Stomach smooth muscle (tissue), 2 donors: Measurements from ENCODE around the gene CEP112.
"Not testable (repeated sequence)": the region's sequence is repeated elsewhere in the genome, so short reads cannot be mapped to it uniquely, and the experiment has no call there.

Experiments
- H3K27ac ChIP-seq: one replicate; pipeline ENCODE4 v1.7.0; 2013; ENCODE audit warnings: mild to moderate bottlenecking, low read length, inconsistent platforms
- H3K27me3 ChIP-seq, 2 donors: one replicate each; pipeline ENCODE4 v1.7.0; 2013; ENCODE audit warnings: low read length in 2 of 2; ENCODE audit not compliant: insufficient read depth in 2 of 2, control insufficient read depth in 1 of 2
- H3K36me3 ChIP-seq, 2 donors: one replicate each; pipeline ENCODE4 v1.7.0; 2013; ENCODE audit warnings: low read length in 2 of 2; ENCODE audit not compliant: control insufficient read depth in 2 of 2, insufficient read depth in 2 of 2
- H3K4me1 ChIP-seq: one replicate; pipeline ENCODE4 v1.7.0; 2013; ENCODE audit warnings: low read length; ENCODE audit not compliant: control insufficient read depth, insufficient read depth
- H3K4me3 ChIP-seq, 2 donors: one replicate each; pipeline ENCODE4 v1.7.0; 2013; ENCODE audit warnings: low read length in 2 of 2
- H3K9ac ChIP-seq, 2 donors: one replicate each; pipeline ENCODE4 v1.7.0; 2013; ENCODE audit warnings: low read length in 2 of 2, mild to moderate bottlenecking in 1 of 2
- H3K9me3 ChIP-seq, 2 donors: one replicate each; pipeline ENCODE4 v1.7.0; 2013; ENCODE audit warnings: low read length in 2 of 2; ENCODE audit not compliant: control insufficient read depth in 2 of 2
- donor health status: healthy.
- donor health status: Pancreatic carcinoma.

CEP112 gene

DNA sequence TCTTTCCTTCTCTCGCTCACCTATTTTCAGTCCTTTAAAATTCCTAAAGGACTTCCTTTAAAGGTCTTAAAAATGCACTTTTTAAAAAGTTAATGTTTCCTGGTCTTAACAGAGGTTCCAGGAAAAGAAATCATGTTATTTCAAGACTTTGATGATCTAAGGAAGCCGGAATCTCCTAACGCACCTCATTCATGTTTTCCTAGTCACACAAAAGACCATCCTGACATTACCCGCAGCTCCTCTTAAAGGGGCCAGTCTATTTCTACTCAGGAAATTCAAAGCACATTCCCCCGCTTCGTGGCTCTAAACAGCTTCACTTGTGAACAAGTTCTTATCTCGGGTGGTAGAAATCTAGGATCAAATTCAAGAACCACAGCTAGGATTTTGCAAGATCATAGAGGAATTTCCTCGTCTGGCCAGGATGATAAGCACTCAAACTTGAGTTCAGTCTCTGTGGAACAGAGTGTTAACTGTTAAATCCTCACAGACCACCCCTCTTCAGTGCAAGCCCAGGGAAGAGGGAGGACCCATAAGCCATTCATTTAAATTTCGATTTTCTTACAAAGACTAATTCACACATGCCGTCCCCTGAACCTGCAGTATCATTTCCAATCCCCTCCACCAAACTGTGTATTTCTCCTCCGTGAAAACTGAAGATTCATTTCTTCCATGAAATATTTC, 493.4 kb downstream of the CEP112 start:
- H3K27ac ChIP-seq: no peak overlapping the region

DNA sequence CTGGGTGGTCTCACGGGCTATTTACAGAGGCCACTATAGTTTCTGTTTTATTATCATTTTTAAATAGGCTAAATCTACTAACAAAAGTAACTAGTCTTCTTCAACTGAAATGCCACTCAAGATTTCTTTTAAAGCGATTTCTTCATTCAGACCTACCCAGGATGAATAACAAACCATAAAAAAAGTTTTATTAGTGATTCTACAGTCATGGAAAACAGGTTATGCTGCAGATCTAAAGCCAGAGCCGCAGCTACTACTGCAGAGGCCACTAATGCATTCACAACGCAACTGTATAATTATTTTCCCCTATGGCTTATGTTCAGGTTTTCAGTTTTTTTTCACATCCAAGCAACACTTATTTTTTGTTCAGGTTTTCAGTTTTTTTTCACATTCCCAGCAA, 494.3 kb downstream of the CEP112 start:
- Histone ChIP-seq H3K36me3 (no peaks in the 10 kb centered on the region), H3K27ac (no peak overlapping the region), H3K9me3 (no peaks in the 10 kb centered on the region), H3K4me1 (no peaks in the 10 kb centered on the region), H3K27me3 (no peaks in the 10 kb centered on the region), H3K4me3 (no peak overlapping the region), H3K9ac (no peak overlapping the region)

More for the DNA sequence above, 493.4 kb downstream of the CEP112 start:
- Histone ChIP-seq H3K27me3 (no peaks in the 10 kb centered on the region), H3K4me1 (no peaks in the 10 kb centered on the region), H3K4me3 (no peak overlapping the region), H3K9ac (no peak overlapping the region), H3K9me3 (no peaks in the 10 kb centered on the region), H3K36me3 (no peaks in the 10 kb centered on the region)

DNA sequence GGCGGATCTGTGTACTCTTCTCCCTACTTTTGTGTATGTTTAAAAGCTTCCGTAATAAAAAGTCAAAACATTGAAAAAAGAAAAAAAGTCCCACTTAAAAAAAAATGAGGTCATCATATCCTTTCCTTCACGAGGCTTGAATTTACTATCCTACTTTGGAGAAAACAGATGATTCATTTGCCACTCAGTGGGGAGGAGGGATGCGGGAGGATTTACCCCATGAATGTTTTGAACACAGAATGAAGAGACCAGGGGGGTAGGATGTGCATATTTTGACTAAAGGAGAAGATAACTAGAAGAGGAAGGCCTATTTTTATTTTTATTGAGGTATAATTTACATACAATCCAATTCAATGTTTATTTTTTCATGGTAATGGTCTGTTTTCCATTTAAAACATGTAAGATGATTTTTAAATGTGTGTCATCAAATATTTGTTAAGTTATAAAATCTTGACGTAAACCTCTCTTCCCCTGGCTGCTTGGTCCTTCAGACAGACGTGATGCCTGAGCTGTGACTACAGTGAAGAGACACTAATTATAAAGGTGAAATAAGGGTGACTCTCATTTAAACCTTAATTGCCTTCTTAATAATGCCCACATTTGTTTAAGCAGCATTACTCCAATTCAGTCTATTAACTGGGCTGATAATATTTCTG, 495.1 kb downstream of the CEP112 start:
- H3K9ac ChIP-seq: no peak overlapping the region
- no peak overlapping the region for H3K4me3 ChIP-seq
- no peaks in the 10 kb centered on the region for H3K36me3 ChIP-seq

DNA sequence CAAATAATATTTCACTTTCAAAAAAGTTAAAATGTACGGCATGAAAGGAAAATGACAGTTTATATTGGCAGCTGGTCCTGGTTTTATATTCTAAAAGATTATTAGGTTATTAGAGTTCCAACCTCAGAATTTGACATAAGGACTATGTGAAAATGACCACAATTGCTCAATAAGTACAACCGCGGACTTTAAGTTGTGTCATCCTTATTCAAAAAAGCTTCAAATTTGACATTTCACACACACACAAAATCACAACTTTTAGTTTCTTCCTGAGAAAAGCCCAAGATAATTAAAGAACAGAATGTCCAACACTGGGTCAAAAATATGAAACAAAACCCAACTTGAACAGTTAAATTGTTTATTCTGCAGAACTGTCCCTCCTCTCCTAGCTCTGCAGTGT, 497.3 kb downstream of the CEP112 start:
- Histone ChIP-seq H3K27me3 (no peaks in the 10 kb centered on the region), H3K36me3 (no peaks in the 10 kb centered on the region), H3K27ac (no peak overlapping the region), H3K4me1 (no peaks in the 10 kb centered on the region), H3K9me3 (no peaks in the 10 kb centered on the region), H3K4me3 (no peak overlapping the region), H3K9ac (no peak overlapping the region)

More for the DNA sequence above, 495.1 kb downstream of the CEP112 start:
- Histone ChIP-seq H3K27me3 (no peaks in the 10 kb centered on the region), H3K27ac (no peak overlapping the region), H3K9me3 (no peaks in the 10 kb centered on the region), H3K4me1 (no peaks in the 10 kb centered on the region)

DNA sequence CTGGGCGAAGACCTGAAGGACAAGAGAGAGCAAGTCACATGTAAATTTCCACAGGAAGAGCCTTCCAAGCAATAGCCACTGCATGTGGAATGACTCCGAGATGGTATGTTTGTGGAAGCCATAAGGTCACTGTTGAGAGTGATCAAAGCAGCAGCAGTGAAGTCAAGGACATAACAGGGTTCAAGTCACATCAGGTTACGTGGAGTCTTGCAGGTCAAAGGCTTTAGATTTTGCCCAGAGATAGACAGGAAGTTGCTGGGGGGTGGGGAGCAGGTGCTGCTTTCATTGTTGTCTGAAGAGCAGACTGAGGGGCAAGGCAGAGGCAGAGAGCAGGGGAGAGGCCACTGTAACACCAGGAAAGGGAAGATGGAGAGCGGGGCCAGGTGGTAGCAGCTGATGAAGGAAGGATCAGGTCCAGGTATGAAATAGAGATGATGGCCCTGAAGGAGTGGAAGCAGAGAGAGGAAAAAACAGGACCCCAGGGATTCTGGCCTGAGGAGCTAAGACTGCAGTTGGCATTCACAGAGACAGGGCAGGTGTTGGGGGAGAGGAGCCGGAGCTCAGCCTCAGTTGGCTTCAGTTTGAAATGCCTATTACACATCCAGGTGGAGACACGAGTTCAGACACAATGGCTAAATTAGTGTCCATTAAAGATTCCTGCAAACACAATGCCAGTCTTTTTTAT, 501.2 kb downstream of the CEP112 start:
- Histone ChIP-seq H3K36me3 (no peaks in the 10 kb centered on the region), H3K9ac (no peak overlapping the region), H3K4me1 (no peaks in the 10 kb centered on the region), H3K4me3 (no peak overlapping the region), H3K27me3 (no peaks in the 10 kb centered on the region), H3K9me3 (no peaks in the 10 kb centered on the region), H3K27ac (no peak overlapping the region)

DNA sequence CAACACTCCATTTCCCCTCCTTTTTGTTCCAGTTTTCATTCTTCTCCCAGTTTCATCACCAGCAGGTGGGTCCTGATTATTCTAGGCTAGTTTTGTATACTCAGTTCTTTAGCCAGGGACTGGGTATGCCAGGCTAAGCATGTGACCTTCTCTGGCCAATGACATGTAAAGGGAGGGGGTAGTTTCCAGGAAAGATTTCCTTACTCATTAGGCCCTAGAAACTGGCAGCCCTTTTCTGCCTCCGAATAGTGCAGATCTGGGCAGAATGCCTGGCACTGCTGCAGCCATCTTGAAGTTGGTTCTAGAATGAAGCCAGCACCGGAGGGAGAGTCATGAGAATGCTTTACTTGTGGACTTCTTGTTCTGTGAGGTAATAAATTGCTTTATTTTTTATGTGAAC, 503.6 kb downstream of the CEP112 start:
- Histone ChIP-seq H3K36me3 (no peaks in the 10 kb centered on the region), H3K9me3 (no peaks in the 10 kb centered on the region), H3K4me3 (no peak overlapping the region), H3K27me3 (no peaks in the 10 kb centered on the region), H3K27ac (no peak overlapping the region), H3K4me1 (no peaks in the 10 kb centered on the region), H3K9ac (no peak overlapping the region)

DNA sequence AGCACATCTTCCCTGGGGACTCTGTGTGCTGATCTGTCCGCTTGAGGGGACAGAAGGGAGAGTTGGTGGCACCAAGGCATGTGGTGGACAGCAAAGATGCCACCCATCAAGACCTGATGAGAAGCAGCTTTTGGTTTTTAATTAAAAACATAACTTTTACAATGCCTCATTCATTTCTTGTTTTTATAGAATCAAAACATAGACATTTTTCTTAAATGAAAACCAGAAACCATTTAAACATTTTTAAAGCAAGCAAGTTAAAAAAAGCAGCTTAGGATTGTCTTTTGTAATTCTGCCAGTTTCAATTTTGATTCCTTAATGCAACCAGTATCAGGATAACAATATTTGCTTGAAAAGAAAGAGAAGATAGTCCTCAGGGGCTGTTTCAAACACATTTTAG, 506.8 kb downstream of the CEP112 start:
- H3K36me3 ChIP-seq: no peaks in the 10 kb centered on the region
- no peak overlapping the region for H3K27ac ChIP-seq
- no peaks in the 10 kb centered on the region for H3K4me1 ChIP-seq
- no peak overlapping the region for H3K4me3 ChIP-seq
- no peaks in the 10 kb centered on the region for H3K9me3 ChIP-seq
- no peak overlapping the region for H3K9ac ChIP-seq
- no peaks in the 10 kb centered on the region for H3K27me3 ChIP-seq

DNA sequence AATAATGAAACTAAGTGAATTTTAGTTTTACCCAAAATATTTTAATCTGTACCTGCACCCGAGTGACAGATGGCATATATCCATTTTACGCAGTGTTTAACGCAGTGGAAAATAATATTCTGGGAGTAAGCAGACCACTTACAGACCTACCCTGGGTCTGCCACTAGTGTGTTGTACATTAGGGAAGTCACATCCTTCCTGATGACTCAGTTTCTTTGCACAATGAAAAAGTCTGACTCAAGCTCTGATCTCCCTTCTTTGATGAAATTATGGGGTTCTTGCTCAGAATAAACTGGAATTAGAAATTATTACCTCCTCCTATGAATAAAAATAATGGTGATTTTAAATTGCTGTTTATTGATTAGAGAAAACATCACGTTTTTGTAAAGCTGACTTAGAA, 507.3 kb downstream of the CEP112 start:
- Histone ChIP-seq H3K27me3 (no peaks in the 10 kb centered on the region), H3K36me3 (no peaks in the 10 kb centered on the region), H3K4me3 (no peak overlapping the region), H3K4me1 (no peaks in the 10 kb centered on the region), H3K9me3 (no peaks in the 10 kb centered on the region), H3K27ac (no peak overlapping the region), H3K9ac (no peak overlapping the region)

DNA sequence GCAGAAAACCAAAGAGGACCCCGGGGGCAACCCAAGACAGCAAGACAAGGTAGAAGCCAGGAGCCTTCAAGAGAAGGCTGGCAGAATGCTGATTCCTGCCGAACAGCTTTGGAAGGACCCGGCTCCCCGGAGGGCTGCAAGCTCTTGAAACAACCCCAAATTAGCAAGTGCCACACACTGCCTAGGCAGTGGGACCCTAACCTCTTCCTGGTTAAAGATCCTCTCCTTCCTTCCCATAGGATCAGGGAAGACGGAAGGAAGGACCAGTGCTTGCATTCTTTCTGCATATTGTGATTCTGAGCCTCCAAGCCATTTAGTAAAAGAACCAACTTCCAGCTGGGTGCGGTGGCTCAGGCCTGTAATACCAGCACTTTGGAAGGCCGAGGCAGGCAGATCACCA, 508.5 kb downstream of the CEP112 start:
- no peak overlapping the region for H3K4me3 ChIP-seq
- no peaks in the 10 kb centered on the region for H3K27me3 ChIP-seq
- H3K4me1 ChIP-seq: no peaks in the 10 kb centered on the region
- no peaks in the 10 kb centered on the region for H3K9me3 ChIP-seq
- H3K27ac ChIP-seq: no peak overlapping the region
- no peaks in the 10 kb centered on the region for H3K36me3 ChIP-seq
- no peak overlapping the region for H3K9ac ChIP-seq

DNA sequence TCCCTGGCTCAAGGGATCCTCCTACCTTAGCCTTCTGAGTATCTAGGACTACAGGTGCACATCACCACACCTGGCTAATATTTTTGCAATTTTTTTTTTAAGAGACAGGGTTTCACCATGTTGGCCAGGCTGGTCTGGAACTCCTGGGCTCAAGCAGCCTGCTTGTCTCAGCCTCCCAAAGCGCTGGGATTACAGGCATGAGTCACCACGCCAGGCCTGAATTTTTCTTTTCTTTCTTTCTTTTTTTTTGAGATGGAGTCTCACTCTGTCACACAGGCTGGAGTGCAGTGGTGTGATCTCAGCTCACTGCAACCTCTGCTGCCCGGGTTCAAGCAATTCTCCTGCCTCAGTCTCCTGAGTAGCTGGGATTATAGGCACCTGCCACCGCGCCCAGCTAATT, 510.2 kb downstream of the CEP112 start:
- not testable (repeated sequence) for H3K9ac ChIP-seq, H3K9me3 ChIP-seq, H3K27ac ChIP-seq, H3K4me3 ChIP-seq, H3K36me3 ChIP-seq, H3K4me1 ChIP-seq, H3K27me3 ChIP-seq
